Transverse colon (tissue), 4 donors: ENCODE measurements around the gene PPM1J. TPM values are rescaled to one million over a fixed set of nuclear protein-coding genes. Genes with fewer than 3 reads are reported as not detected.

Experiments
- DNase-seq: peaks from one replicate; pipeline ENCODE4 v3.0.0-alpha.2; 2019
- H3K27ac ChIP-seq, 4 donors: fragments of 200-600 bp; sonication (generic); 2 replicates each; pipeline ENCODE4 v1.5.1; 2016 to 2018; ENCODE audit warnings: inconsistent platforms in 4 of 4
- H3K27me3 ChIP-seq: fragments of 200-600 bp; sonication (generic); 2 replicates; pipeline ENCODE4 v1.5.1; 2017; ENCODE audit warnings: inconsistent platforms
- H3K36me3 ChIP-seq, 4 donors: fragments of 200-600 bp; sonication (generic); 2 replicates each; pipeline ENCODE4 v1.5.1; 2017 to 2019; ENCODE audit warnings: inconsistent platforms in 4 of 4
- H3K4me1 ChIP-seq, 4 donors: fragments of 200-600 bp; sonication (generic); 2 replicates each; pipeline ENCODE4 v1.5.1; 2017 to 2020; ENCODE audit warnings: inconsistent platforms in 4 of 4
- H3K4me3 ChIP-seq, 4 donors: fragments of 200-600 bp; sonication (generic); 1 replicate in 1 of 4; 2 replicates in 3 of 4; pipeline versions ENCODE4 v1.5.1 to v1.6.1; 2017 to 2019; ENCODE audit warnings: inconsistent platforms in 4 of 4
- H3K9me3 ChIP-seq, 2 donors: fragments of 200-600 bp; sonication (generic); 2 replicates each; pipeline ENCODE4 v1.5.1; 2017 to 2019; ENCODE audit warnings: inconsistent platforms in 2 of 2
- CTCF ChIP-seq, 5 experiments: fragments of 200-600 bp in 3 of 5; fragments of 450-650 bp in 2 of 5; sonication (generic) in 3 of 5; IDR thresholded peaks; 1 replicate in 2 of 5; 2 replicates in 3 of 5; pipeline ENCODE4 v1.5.1; 2016 to 2017; ENCODE audit warnings: antibody characterized with exemption in 5 of 5, inconsistent platforms in 3 of 5, mild to moderate bottlenecking in 2 of 5, moderate library complexity in 1 of 5
- EP300 ChIP-seq: sonication (generic); formaldehyde crosslinking; IDR thresholded peaks from one replicate; pipeline ENCODE4 v1.6.1; 2017; ENCODE audit warnings: antibody characterized with exemption, low read depth
- POLR2A ChIP-seq: fragments of 450-650 bp; IDR thresholded peaks from one replicate; pipeline ENCODE4 v1.6.1; 2016; ENCODE audit warnings: antibody characterized with exemption, mild to moderate bottlenecking, moderate library complexity
- POLR2AphosphoS5 ChIP-seq, 3 donors: sonication (generic); formaldehyde crosslinking; IDR thresholded peaks; one replicate each; pipeline ENCODE4 v1.6.1; 2016; ENCODE audit warnings: antibody characterized with exemption in 3 of 3
- WGBS, 2 donors: methylation state at CpG; one replicate each; pipeline ENCODE4 v1.1.5; 2018; ENCODE audit warnings: low coverage in 1 of 2; 5-methylcytosine and 5-hydroxymethylcytosine counted together
- in situ Hi-C, 4 donors: fragments of 200-750 bp; cut with MboI; loops; one replicate each; pipeline versions ENCODE4 v1.15.0 to v1.15.1; 2017; ENCODE audit warnings: low sequenced_read_pairs in 3 of 4, low pct_ligation_motif_present in 1 of 4, low pct_unique_long_range_greater_than_20kb in 1 of 4
- intact Hi-C: fragments of 100-400 bp; cut with DNase I; formaldehyde crosslinking; loops from one replicate; pipeline ENCODE4 v1.15.1; 2023; ENCODE audit warnings: low total_unique reads
- total RNA-seq, 4 donors: library from RNA; depleted of rRNA; stranded (reverse); fragments of >200 nt; gene quantifications; one replicate each; pipeline ENCODE4 v1.1.0, GENCODE V29; 2016

PPM1J gene
- total RNA-seq, 4 donors from 2014 or later = 0.68 to 1.7 TPM; not detected in 2

DNA sequence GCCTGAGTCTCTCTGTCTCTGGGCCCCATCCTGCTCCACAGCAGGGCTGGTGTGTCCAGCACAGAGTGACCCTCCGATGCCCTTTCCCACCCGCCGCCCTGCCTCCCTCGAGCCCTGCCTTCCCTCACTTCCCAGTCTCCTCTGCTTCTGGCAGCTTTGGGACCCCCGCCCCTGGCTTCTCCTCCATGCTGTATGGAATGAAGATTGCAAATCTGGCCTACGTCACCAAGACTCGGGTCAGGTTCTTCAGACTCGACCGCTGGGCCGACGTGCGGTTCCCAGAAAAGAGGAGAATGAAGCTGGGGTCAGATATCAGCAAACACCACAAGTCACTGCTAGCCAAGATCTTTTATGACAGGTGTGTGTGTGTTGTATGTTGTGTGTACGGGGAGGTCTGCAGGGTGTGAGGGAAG, 26.3 kb downstream of the PPM1J start:
- DNase-seq = no peak
- WGBS, 2 donors = 82% methylated on average over 13 of the region's 13 CpGs; no CpG with 5 or more reads in 1 of the 2 donors
- Histone ChIP-seq H3K27me3 (no peaks in the 10 kb centered on the region), H3K36me3 (peaks cover 0 to 20% (median 9%) of the 10 kb centered on the region in 4 donors), H3K9me3 (no peaks in the 10 kb centered on the region), H3K27ac (no peak overlapping the region), H3K4me3 (no peak overlapping the region), H3K4me1 (no peaks in the 10 kb centered on the region)
- in situ Hi-C loops (no loop called here), intact Hi-C loops (no loop called here)
- TF ChIP-seq POLR2A = no peak
- TF ChIP-seq CTCF (IDR thresholded peaks at IDR 0.05) = no peak
- TF ChIP-seq EP300 = no peak
- TF ChIP-seq POLR2AphosphoS5 (IDR thresholded peaks at IDR 0.05) = no peak

DNA sequence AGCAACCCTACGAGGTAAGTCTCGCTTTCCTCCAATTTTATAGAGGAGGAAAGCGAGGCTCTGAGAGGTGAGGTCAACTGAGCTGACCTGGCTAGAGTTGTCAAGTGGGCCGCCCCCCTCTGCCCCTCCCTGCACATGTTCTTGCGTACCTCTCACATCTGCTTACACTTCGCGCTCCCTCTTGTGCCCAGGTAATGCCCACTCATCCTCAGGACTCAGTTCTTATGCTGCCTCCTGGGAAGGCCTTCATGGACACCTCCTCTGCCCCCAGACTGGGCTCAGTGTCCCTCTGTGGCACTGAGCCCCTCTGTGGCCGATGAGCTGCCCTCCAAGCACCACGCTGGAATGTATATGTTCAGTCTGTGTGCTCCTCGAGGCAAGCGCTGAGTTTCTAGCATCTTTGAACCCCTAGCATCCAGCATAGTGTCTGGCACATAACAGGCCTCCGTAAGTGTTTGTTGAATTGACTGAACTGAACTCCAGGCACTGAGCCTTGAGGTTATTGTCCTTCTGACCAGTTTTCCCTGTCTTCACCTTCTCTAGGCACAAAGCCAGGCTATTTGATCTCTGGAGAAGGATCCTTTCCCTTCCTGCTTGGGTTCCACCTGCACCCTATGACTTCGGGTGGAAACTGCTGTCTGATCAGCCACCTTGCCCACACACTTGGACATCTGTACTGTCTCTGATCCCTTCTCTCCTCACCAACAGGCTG, 27.2 kb downstream of the PPM1J start:
- 91 to 95% methylated on average over 4 to 13 of the region's 13 CpGs for WGBS, 2 donors
- Histone ChIP-seq H3K9me3 (no peaks in the 10 kb centered on the region), H3K4me1 (no peaks in the 10 kb centered on the region), H3K4me3 (no peak overlapping the region), H3K36me3 (peaks cover 0 to 15% (median 6%) of the 10 kb centered on the region in 4 donors), H3K27ac (peak overlapping the region in 1 of 4 donors; percentile 13), H3K27me3 (no peaks in the 10 kb centered on the region)
- intact Hi-C loops = no loop called here
- no peak for DNase-seq
- in situ Hi-C loops = no loop called here
- TF ChIP-seq CTCF (IDR thresholded peaks at IDR 0.05) (no peak), POLR2A (no peak), POLR2AphosphoS5 (IDR thresholded peaks at IDR 0.05) (no peak), EP300 (no peak)

- no peak overlapping the region for H3K4me3 ChIP-seq
- no peaks in the 10 kb centered on the region for H3K27me3 ChIP-seq
- H3K4me1 ChIP-seq = no peaks in the 10 kb centered on the region
- peaks cover 0 to 9% (median 4%) of the 10 kb centered on the region in 4 donors for H3K36me3 ChIP-seq
- no peak for DNase-seq
- TF ChIP-seq POLR2A = no peak
- TF ChIP-seq CTCF (IDR thresholded peaks at IDR 0.05) = no peak
- TF ChIP-seq EP300 = no peak
- no peak for TF ChIP-seq POLR2AphosphoS5 (IDR thresholded peaks at IDR 0.05)
- no peak overlapping the region for H3K27ac ChIP-seq
- H3K9me3 ChIP-seq = no peaks in the 10 kb centered on the region
- intact Hi-C loops = no loop called here
- 73 to 81% methylated on average over 4 of the region's 4 CpGs for WGBS, 2 donors
- in situ Hi-C loops = no loop called here
Observed at GRCh38 chr1:112687361-112687760, 27.8 kb downstream of the PPM1J start.

GRCh38 chr1:112686835-112687234, 28.3 kb downstream of the PPM1J start:
- no peaks in the 10 kb centered on the region for H3K4me1 ChIP-seq
- TF ChIP-seq POLR2AphosphoS5 (IDR thresholded peaks at IDR 0.05) = no peak
- TF ChIP-seq EP300 = no peak
- TF ChIP-seq POLR2A = no peak
- no peak for TF ChIP-seq CTCF (IDR thresholded peaks at IDR 0.05)
- intact Hi-C loops = no loop called here
- in situ Hi-C loops = no loop called here
- H3K9me3 ChIP-seq = no peaks in the 10 kb centered on the region
- peaks cover 0 to 8% (median 4%) of the 10 kb centered on the region in 4 donors for H3K36me3 ChIP-seq
- H3K27ac ChIP-seq = no peak overlapping the region
- DNase-seq = no peak
- no peaks in the 10 kb centered on the region for H3K27me3 ChIP-seq
- H3K4me3 ChIP-seq = no peak overlapping the region
- 92 to 100% methylated on average over 2 to 4 of the region's 4 CpGs for WGBS, 2 donors
